Measurements from ENCODE around the gene APOD.

APOD gene

DNA sequence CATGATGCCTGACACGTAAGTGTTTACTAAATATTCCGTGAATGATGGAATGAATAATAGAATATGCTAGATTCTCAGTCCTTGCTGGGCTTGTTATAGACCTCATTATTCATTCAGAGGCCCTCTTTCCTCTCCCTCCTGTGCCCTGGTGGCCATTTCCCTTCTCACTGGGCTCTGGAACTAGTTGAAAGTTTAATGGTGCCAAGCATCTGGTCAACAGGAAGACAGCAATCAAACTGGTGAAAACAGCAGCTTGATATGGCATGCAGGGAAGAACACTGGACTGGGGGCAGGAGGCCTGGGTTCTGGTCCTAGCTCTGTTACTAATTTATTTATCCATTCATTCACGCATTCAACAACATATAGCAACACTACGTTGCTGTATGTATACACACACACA is 3.7 kb upstream of the APOD start:
- no peak for DNase-seq (ENCODE audit: low read depth)

DNA sequence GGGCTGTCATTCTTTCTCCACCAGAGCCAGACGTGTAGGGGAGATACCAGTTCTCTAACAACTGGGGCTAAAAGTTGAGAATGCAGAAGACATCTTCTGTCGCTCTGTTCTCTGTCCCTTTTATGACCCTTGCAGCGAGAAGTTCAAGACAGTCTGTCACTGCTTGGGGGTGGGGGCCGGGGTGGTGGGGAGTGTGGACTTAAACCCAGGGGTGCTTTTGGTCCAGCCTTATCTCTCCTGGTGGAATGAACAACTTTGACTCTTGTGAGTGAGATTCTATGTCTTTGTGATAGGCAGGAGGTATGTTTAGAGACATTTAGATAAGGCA is 767 bp upstream of the APOD start:
- no peak for DNase-seq (ENCODE audit: low read depth)

DNA sequence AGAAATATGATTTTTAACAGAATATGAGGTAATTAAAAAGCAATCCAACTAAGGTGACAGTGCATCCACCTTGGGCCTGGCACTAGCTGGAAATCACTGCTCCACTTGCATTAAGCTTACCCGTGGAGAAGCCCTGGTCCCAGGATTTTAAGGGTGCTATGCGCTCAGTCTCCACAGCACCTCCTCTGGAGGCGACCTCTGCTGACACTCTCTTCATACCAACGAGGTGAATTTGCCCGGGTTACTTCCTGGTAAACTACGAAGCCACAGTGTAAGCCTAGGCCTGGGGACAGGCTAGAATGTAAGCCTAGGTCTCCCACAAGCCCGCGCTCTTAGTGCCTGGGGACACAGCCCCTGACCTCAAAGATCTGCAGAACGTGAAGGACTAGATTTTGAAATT is 793 bp downstream of the APOD start:
- no peak for DNase-seq (ENCODE audit: low read depth)

DNA sequence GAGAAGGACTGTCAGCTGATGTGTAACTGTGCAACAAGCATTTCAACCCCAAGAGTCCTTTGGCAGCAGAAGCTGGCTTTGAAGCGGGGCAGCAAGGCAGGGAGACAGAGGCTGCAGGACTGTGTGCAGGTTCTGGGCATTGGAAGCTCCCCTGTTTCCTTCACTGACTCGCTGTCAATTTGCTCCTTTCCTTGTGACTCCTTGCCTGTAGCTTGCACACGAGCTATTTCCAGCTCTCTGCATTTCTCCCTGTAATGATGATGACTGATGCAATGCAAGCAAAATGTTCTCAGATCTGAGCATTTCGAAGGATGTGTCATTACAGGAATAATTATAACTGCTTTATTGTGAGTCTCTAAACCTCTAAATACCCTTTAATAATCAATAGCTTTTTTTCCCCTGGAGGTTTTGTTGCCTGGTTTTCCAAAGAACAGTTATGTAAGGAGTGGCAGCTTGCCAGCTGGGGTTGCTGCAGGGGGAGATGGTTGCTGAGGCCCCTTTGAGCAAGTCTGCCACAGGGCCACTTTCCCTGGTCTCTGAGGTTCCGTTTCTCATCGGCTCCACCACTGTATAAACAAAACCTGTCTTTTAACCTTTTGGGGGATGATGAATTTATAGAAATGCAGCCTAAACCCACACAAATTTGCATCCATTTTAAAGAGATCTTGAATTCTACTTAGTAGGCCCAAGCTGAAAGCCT is 2.8 kb downstream of the APOD start:
- DNase-seq (ENCODE audit: low read depth): peak; percentile 68

DNA sequence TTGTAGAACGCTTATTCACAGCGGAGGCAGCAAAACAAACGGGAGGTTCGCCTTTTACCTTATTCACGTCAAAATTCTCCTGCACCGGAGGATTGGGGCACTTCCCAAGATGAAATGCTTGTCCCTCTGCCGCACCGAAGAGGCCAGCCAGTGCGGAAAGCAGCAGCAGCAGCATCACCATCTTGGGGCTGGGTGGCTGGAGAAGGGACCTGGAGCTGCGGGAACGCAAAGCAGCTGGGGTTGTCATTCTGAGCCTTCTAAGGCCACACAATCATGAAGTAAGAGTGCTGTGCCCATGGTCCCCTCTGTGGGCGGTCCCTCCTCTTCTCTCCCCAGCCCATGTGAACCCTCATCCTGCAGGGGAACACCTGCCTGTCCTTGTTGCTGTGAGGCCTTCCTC is 4.5 kb downstream of the APOD start:
- no peak for DNase-seq (ENCODE audit: low read depth)

DNA sequence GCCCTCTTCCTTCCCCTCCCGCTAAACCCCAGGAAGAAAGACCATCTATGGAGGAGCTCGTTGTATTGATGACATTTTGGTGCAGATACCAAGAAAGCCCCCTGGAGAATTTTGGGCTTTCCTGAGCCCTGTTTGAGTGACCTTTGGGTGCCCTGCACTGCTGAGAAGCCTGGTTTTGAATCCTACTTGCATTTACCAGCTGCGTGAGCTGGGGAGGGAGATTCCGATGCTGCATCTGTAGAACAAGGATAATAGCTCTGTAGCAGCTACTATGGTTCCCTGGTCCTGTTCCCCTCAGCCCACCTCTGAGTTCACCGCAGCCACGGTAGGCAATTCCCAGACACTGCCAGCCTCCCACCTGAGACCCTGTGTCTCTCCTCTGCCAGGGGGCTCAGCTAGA is 5.2 kb downstream of the APOD start:
- DNase-seq (ENCODE audit: low read depth): no peak

DNA sequence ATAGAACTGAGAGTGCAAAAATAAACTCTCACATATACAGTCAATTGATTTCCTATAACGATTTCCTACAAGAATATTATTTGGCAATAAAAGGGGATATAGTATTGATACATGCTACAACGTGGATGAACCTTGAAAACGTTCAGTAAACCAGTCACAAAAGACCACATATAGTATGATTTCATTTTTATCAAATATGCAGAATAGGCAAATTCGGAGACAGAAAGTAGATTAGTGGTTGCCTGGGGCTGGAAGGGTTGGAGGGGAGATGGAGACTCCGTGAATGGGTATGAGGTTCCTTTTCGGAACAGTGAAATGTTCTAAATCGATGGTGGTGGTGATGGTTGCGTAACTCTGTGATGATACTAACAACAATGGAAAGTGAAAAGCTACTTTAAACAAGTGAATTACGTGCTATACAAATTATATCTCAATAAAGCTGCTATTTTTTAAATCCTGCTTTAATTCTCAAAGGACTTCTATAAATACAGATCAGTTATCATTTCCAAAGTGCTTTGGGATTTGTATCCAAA is 6.0 kb downstream of the APOD start:
- no peak for DNase-seq (ENCODE audit: low read depth)

DNA sequence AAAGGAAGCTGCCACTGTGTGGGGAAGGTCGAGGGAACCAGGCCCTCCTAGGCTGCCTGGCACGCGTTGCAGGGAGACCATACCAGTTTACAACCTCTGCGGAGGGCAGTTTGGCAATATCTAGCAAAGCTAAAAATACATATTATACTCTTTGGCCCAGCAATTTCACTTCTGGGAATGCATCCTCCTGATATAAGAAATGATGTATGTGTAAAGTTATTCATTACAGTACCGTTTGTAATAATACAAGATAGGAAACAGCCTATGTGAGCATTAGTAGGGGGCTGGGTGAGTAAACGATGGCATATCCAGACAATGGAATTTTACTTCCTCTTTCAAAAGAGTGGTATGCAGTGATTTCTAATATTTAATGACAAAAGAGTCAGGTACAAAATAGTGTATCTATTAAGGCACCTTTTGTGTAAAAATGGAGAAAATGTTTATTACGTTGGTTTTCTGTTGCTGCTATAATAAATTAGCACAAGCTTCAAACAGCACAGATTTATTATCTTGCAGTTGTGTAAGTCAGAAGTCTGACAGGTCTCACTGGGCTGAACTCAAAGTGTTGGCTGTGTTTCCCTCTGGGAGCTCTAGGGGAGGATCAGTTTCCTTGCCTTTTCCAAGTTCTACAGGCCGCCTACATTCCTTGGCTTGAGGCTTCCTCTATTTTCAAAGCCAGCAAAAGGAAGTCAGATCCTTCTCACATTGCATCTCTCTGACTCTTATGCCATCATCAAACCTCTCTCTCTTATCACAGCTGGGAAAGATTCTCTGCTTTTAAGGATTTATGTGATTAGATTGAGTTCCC is 9.0 kb downstream of the APOD start:
- DNase-seq (ENCODE audit: low read depth): no peak

DNA sequence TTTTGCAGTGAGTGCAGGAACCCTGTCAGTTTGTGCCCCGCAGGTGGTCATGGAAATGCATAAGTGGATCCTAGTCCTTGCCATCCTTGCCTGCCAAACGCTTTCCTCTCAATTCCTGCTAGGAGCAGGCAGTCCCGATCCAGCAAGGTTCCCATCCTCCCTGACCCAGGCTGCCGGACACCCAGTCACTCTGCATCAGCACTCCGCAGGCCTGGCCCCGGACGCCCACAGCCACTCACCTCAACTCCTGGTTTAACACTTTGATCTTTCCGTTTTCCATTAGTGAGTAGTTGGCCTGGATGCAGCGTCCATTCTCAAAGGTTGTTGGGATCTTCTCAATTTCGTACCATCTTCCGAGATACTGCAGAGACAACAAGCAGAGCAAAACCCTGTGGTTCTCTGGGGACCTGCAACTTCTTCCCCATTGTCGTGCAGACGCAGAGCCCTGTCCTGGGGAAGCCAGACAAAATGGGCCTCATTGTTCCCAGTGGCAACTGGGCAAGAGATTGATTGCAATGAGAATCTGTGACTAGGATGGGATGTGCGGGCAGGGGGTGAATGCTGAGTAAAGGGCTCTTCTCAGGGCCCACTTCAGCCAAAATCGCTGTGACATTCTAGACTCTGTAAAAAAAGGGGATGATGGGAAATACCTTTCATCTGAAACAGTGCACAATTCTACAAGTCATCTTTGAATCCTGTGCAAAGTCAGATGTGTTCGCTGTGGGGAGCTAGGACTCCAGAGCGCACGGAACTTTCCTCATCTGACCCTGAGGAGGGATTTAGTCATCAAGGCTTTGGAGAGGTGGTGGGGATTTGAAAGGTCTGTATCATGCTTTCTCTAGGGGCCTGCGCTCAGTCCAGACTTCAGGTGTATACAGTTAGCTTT is 9.9 kb downstream of the APOD start:
- no peak for DNase-seq (ENCODE audit: low read depth)

DNA sequence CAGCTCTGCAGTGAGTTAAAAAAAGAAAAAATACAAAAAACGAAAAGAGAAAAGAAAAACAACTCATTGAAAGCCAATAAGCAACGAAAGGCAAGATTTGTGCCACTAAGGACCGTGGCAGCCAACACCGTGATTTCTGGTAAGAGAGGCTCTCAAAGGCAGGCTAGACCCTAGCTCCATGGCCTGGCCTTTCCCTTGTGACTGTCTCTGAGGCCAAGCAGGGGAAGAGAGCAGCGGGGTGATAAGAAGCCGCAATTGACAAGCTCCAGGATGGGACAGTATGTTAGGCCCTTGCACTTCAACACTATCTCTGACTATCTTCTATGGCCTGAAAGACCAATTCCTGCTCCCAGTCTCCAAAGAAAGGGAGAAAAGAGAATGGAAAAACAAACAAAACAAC is 12.4 kb downstream of the APOD start:
- no peak for DNase-seq (ENCODE audit: low read depth)

DNA sequence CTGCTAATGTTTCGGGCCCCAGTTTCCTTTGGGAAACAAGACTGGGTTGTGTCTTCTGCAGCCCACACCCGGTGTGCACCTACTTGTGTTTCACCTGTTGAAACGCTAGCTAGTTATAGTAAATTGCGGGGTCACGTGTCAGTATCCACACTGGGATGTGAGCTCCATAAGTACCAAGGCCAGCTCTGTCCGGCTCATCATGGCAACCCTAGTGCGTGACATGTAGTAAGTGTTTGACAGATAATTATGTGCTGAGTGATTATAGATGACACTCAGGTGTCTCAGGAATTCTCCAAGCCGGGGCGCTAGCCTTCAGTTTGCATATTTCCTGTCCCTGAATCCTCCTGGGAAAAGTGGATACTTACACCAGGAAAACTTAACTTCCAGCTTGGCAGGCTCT is 12.8 kb downstream of the APOD start:
- no peak for DNase-seq (ENCODE audit: low read depth)

DNA sequence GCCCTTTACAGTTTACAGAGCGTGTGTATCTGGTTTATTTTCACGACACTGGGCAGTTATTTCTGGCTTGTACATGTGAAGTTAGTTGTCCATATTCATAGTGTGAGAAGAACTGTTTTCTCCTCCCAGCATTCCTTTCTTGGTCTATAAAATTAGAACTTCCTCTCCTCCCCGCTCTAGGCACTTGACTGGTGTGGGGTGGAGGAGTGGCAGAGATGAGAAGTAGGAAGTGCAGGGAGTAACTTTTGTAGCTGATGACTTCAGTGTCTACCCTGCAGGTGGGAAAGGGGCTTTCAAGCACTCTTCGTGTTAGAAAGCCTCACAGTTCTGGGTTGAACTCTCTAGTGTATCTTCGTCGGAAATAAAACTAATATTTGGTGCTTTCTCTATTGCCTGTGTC is 13.4 kb downstream of the APOD start:
- no peak for DNase-seq (ENCODE audit: low read depth)

DNA sequence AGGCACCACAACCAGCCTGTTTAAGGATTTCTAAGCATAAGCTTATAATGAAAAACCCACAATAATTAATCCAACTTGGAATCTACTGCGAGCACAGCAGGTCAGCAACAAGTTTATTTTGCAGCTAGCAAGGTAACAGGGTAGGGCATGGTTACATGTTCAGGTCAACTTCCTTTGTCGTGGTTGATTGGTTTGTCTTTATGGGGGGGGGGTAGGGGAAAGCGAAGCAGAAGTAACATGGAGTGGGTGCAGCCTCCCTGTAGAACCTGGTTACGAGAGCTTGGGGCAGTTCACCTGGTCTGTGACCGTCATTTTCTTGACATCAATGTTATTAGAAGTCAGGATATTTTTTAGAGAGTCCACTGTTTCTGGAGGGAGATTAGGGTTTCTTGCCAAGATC is 15.1 kb downstream of the APOD start:
- no peak for DNase-seq (ENCODE audit: low read depth)

DNA sequence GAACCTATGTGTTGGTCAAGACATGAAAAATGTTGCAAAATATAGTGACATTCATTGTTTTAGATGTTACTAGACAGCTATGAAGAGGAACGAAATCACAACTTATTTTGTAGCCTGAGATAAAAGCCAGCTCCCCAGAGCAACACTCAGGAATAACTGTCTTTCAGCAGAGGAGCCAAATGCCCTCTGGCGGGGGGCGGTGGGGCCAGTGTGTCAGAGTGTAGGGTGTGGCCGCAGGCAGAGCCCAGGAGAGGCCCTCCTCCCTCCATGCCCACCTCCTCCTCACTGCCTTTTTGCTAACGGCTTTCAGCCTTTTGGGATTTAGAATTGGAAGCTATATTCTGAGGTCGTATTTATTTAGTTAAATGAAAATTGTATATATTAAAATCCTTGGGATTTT is 16.9 kb downstream of the APOD start:
- no peak for DNase-seq (ENCODE audit: low read depth)

DNA sequence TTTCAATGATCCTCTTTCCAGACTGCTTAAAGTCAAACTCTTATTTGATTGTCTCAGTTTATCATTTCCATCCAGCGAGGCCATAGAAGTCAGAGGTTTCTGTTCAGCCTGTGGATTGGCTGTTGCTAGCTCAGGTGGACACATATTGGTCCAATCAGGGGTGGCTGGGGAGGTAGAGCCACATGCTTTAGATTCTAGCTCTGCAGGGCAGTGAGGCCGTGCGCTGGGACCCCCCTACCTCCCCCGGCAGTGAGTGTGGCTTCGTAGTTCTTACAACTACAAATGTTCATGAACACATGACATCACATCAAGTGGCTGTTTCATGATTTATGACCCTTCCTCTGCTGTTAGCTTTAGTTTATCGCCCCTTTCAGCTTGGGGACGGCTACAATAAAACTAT is 18.0 kb downstream of the APOD start:
- DNase-seq (ENCODE audit: low read depth): no peak

DNA sequence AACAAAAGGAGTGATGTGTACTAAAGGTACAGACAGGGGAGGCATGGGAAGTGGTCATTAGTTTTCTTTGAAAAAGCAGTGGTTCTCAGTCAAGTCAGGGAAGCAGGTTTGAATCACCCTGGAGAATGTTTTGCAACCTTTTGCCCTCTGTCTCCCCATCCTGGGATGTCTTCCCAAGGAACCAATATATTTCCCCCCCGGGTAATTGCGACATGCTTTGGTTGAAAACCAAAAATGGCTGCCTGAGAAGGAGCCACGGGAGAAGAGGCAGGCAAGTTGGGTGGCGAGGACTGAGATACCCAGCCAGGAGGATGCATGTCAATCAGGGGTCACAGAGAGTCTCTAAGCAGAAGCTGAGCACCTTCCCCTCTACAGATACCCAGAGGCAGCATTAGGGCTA is 20.4 kb downstream of the APOD start:
- DNase-seq (ENCODE audit: low read depth): no peak

DNA sequence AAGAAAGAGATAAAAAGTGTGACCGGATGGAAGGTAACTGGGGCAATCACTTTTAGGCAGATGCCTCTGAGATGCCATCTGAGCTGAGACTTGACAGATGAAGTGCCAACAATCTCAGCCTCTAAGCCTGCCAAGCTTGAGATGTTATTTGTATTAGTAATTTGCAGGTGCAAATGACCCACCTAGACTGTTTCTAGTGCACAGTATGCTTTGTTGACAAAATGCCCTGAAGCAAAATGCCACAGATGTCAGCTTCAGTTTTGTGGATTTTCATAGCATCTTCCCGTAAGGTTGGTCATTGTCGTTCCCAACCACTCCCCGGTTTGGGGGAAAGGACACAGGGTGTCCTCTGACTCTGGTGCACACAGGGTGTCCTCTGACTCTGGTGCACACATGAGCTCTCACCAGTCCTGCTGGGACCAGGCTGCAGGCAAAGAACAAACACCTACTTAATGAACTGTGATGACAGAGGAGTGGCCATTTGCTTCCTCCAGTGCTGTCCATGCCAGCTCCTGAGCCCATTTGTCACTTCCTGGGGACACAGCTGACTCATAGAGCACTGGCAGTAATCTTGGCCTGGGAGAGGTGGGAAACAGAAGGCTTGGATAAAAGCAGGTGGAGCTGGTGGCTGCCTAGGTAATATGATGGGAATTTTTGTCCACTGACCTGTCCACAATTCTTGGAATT is 23.9 kb downstream of the APOD start:
- DNase-seq (ENCODE audit: low read depth): peak; percentile 10

DNA sequence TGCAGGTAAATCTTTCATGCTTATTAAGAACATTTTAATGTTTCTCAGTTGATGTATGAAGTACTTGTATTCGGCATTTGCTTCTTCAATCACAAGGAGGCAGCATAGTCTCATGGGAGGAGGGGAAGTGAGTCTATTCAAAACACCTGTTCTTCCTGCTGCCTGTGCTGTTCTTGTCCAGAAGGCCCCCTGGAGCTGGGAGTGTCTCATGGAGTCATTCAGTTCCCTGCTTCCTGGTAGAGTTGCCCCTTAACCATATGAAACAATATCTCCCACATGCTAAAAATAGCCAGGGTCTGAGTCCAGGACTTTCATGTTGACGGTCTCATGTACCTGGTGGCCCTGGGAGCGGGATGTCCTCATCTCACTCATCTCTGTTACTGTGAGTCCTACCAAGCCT is 25.1 kb downstream of the APOD start:
- DNase-seq (ENCODE audit: low read depth): peak; percentile 33

DNA sequence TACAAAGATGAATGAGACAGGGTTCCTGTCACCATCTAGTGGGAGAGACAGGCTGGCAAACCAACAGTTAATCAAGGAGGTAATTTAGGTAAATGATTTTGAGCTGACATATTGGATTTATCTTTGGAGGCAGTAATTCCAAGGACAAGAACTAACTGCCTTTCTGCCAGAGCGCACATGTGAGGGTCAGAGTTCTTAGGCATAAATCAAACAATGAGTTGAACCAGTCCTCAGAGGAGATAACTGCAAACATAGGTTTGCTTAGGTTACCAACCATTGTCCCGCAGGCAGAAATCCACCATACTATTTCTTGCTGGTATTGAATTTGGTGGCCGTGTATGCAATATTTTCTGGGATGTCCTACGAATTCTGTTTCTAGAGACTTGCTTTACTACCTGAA is 26.4 kb downstream of the APOD start:
- no peak for DNase-seq (ENCODE audit: low read depth)

DNA sequence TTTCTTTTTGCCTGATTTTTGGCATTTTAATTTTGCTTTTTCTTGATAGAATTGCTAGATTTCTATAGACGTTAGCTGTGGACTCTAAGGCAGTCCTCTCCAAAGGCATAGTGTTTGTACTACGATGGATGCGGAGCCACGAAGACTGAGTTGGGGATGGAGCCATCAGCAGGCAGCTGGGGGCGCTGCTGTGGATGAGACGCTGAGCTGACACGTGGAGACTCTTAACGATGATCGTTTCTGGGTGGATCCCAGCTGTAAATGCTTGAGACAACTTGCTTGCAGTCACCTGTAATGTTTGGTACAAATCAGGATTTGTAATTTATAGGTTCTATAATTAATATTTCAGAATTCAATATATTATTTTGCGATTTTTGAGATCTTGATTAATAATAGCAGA is 27.4 kb downstream of the APOD start:
- peak; percentile 10 for DNase-seq (ENCODE audit: low read depth)

DNA sequence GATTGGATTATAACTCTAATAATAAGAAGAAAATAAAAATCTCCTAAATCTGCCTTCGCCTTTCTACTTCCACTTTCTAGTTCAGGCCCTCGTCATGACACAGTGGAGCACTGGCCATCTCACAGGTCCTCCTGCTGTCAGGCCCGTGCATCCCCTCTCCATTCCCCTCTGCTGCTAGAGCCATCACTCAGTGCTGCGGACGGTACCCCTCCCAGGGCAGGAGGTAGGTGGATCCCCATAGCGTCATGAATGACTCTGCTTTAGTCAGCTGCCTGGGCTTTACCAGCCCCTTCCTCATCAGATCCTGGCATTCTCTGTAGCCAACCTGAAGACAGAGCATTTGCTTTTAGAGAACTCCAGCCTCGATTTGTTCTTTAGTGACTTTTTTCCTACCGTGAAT is 28.6 kb downstream of the APOD start:
- no peak for DNase-seq (ENCODE audit: low read depth)

DNA sequence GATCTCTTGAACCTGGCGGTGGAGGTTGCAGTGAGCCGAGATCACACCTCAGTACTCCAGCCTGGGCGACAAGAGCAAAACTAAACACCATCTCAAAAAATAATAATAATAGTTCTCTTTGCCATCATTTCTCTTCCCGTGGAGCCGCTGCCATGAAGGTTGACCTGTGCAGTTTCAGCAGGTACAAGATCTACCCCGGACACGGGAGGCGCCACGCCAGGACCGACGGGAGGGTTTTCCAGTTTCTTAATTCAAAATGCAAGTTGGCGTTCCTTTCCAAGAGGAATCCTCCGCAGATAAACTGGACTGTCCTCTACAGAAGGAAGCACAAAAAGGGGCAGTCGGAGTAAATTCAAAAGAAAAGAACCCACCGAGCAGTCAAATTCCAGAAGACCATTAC is 29.3 kb downstream of the APOD start:
- DNase-seq (ENCODE audit: low read depth): no peak
